ACC112 (cell line): ENCODE results near the gene FAR2.

ENCODE experiments used
- H2AFZ ChIP-seq: fragments of 200-600 bp; sonication (generic); one replicate; pipeline ENCODE4 v1.6.0; 2017; ENCODE audit warnings: antibody characterized with exemption, low read length; ENCODE audit not compliant: unreplicated experiment
- H3K27ac ChIP-seq: fragments of 200-600 bp; sonication (generic); 2 replicates; pipeline ENCODE4 v1.5.1; 2014; ENCODE audit warnings: low read depth, mild to moderate bottlenecking, antibody characterized with exemption, low read length, moderate library complexity
- H3K27me3 ChIP-seq: fragments of 200-600 bp; sonication (generic); 2 replicates; pipeline ENCODE4 v1.6.1; 2014; ENCODE audit warnings: mild to moderate bottlenecking, antibody characterized with exemption, low read length, moderate library complexity, mixed read lengths; ENCODE audit not compliant: insufficient read depth
- H3K36me3 ChIP-seq: fragments of 200-600 bp; sonication (generic); 2 replicates; pipeline ENCODE4 v1.6.1; 2016; ENCODE audit warnings: mild to moderate bottlenecking, antibody characterized with exemption, low read length, moderate library complexity, mixed read lengths; ENCODE audit not compliant: insufficient read depth
- H3K4me1 ChIP-seq: fragments of 200-600 bp; sonication (generic); one replicate; pipeline ENCODE4 v1.6.1; 2016; ENCODE audit warnings: low read length, mixed read lengths; ENCODE audit not compliant: insufficient read depth, unreplicated experiment, control insufficient read depth
- H3K4me3 ChIP-seq: fragments of 200-600 bp; sonication (generic); 2 replicates; pipeline ENCODE4 v1.5.1; 2014; ENCODE audit warnings: mild to moderate bottlenecking, low read depth, low read length
- H3K79me2 ChIP-seq: fragments of 200-600 bp; sonication (generic); one replicate; pipeline ENCODE4 v1.6.0; 2016; ENCODE audit warnings: low read length; ENCODE audit not compliant: control insufficient read depth, unreplicated experiment, insufficient read depth

FAR2 gene

GRCh38 chr12:29223426-29223825, 74.3 kb downstream of the FAR2 start:
- H3K4me3 ChIP-seq = no peak overlapping the region

DNA sequence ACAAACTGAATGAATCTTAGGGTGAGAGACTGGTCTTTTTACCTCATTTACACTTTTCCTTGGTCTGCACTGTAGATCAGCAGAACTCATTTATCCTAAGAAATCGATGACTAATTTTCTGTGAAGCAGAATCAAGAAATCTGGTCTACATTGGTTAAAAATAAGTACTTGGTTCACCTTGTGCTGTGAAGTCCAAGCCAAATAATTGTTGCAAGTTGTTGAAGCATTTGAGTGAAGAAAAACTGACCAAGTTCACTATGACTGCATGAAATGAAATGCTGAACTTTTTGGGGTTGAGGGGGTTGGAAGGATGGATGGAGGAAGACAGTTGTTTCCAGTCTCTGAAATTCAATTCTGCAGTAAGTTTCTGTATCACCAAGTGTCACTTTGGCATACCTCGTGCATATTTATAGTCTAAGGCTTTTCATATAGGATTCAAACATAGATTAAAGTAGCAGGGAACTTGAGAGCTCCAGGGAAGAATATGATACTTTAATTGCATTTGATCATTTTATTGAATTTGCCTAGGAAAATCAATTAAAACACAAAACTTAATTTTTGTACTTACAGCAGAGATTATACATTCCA, 75.0 kb downstream of the FAR2 start:
- H3K79me2 ChIP-seq = no peaks in the 10 kb centered on the region
- H3K4me3 ChIP-seq = no peak overlapping the region
- no peaks in the 10 kb centered on the region for H3K27me3 ChIP-seq
- peaks cover 37% of the 10 kb centered on the region for H3K4me1 ChIP-seq
- no peak overlapping the region for H3K27ac ChIP-seq
- H2AFZ ChIP-seq = no peak overlapping the region
- H3K36me3 ChIP-seq = no peaks in the 10 kb centered on the region

More at GRCh38 chr12:29223426-29223825, 74.3 kb downstream of the FAR2 start:
- Histone ChIP-seq H3K4me1 (peaks cover 32% of the 10 kb centered on the region), H3K79me2 (no peaks in the 10 kb centered on the region), H3K27me3 (no peaks in the 10 kb centered on the region), H2AFZ (no peak overlapping the region), H3K36me3 (no peaks in the 10 kb centered on the region), H3K27ac (no peak overlapping the region)

GRCh38 chr12:29224572-29224971, 75.5 kb downstream of the FAR2 start:
- peaks cover 39% of the 10 kb centered on the region for H3K4me1 ChIP-seq
- no peak overlapping the region for H2AFZ ChIP-seq
- no peak overlapping the region for H3K27ac ChIP-seq
- H3K27me3 ChIP-seq = no peaks in the 10 kb centered on the region
- H3K4me3 ChIP-seq = no peak overlapping the region
- no peaks in the 10 kb centered on the region for H3K36me3 ChIP-seq
- H3K79me2 ChIP-seq = no peaks in the 10 kb centered on the region

GRCh38 chr12:29225834-29226233, 76.8 kb downstream of the FAR2 start:
- Histone ChIP-seq H2AFZ (no peak overlapping the region), H3K36me3 (no peaks in the 10 kb centered on the region), H3K4me1 (peaks cover 39% of the 10 kb centered on the region), H3K4me3 (no peak overlapping the region), H3K27me3 (no peaks in the 10 kb centered on the region), H3K27ac (no peak overlapping the region), H3K79me2 (no peaks in the 10 kb centered on the region)

- H3K79me2 ChIP-seq = no peaks in the 10 kb centered on the region
- no peak overlapping the region for H3K27ac ChIP-seq
- no peak overlapping the region for H3K4me3 ChIP-seq
- H3K27me3 ChIP-seq = no peaks in the 10 kb centered on the region
- H3K4me1 ChIP-seq = peaks cover 39% of the 10 kb centered on the region
- no peaks in the 10 kb centered on the region for H3K36me3 ChIP-seq
- no peak overlapping the region for H2AFZ ChIP-seq
Observed at GRCh38 chr12:29226616-29227015, 77.5 kb downstream of the FAR2 start.

DNA sequence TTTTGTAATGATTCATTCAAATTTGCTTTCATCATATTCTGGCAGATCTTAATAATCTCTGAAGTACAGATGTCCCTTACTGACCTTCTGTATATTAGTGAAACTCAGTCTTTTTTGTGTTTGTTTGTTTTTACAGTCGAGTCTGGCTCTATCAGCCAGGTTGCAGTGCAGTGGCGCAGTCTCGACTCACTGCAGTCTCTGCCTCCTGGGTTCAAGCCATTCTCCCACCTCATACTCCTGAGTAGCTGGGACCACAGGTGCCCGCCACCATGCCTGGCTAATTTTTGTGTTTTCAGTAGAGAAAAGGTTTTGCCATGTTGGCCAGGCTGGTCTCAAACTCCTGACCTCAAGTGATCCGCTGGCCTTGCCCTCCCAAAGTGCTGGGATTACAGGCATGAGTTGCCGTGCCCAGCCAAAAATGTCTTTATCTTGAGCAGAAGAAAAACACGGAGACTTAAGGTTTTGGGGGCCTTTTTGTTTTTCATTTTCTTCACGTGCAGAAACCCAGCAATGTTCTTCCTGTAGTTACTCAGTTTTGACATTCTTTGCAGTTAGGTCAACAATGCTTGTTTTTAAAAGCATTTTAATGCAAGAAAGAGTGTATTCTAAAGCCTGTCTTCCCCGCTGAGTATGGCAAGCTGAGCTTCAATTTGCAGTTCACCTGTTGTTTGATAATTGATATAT, 79.5 kb downstream of the FAR2 start:
- Histone ChIP-seq H3K4me1 (peaks cover 35% of the 10 kb centered on the region), H3K79me2 (no peaks in the 10 kb centered on the region), H3K4me3 (no peak overlapping the region), H2AFZ (no peak overlapping the region), H3K36me3 (no peaks in the 10 kb centered on the region), H3K27ac (no peak overlapping the region), H3K27me3 (no peaks in the 10 kb centered on the region)

GRCh38 chr12:29229158-29229505, 80.1 kb downstream of the FAR2 start:
- Histone ChIP-seq H3K79me2 (no peaks in the 10 kb centered on the region), H3K27me3 (no peaks in the 10 kb centered on the region), H2AFZ (no peak overlapping the region), H3K27ac (no peak overlapping the region), H3K4me3 (no peak overlapping the region), H3K4me1 (peaks cover 30% of the 10 kb centered on the region), H3K36me3 (no peaks in the 10 kb centered on the region)

DNA sequence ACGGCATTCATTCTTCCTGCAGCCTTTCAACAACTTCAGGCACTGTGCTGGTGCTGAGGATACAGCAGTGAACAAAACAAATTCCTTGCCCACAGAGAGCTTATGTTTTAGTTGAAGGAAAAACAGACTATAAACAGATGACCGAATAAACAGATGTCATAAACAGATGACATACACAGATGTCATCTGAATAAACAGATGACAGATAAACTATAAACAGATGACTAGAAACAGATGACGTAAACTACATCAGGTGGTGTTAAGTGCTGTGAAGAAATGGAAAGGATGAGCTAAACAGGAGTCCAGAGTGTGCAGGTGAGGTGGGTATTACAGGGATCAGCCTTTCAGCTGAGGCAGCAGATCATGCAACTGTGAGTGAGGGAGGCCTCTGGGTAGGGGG, 80.9 kb downstream of the FAR2 start:
- peaks cover 25% of the 10 kb centered on the region for H3K4me1 ChIP-seq
- H3K36me3 ChIP-seq = no peaks in the 10 kb centered on the region
- H3K27me3 ChIP-seq = no peaks in the 10 kb centered on the region

DNA sequence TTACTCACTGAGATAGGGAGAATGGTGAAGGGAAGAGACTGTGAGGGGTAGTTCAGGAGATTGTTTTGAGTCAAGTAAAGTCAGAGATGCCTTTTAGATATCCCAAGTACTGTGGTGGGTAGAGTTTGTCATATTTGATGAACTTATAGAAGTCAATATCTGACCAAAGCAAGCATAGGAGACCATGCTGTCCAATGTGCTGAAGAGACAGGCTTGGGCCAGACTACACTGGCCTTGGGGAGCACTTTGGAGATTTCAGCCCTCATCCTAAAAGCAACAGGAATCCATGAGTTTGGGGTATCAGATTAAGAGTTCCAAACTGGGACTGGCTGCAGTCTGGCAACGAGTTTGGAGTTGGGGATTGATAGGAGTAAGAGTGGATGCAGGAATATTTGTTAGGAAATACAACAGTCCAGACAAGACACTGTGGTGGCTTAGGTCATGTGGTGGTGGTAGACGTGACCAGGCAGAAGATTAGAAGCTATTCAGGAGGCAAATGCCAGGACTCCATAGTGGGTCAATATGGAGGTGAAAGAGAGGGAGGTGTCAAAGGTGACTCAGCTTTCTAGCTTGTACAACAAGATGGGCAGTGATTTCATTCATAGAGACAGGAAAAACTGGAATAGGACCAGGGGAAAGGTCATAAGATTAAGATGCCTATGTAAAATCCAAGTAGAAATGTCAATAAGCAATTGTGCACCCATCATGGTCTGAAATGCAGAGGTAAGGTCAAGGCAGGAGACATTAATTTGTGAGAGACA, 81.9 kb downstream of the FAR2 start:
- H3K4me3 ChIP-seq = no peak overlapping the region
- H3K27ac ChIP-seq = no peak overlapping the region
- H3K27me3 ChIP-seq = no peaks in the 10 kb centered on the region
- peaks cover 26% of the 10 kb centered on the region for H3K4me1 ChIP-seq
- H2AFZ ChIP-seq = no peak overlapping the region
- no peaks in the 10 kb centered on the region for H3K36me3 ChIP-seq
- H3K79me2 ChIP-seq = no peaks in the 10 kb centered on the region

More for the DNA sequence above, 80.9 kb downstream of the FAR2 start:
- H3K27ac ChIP-seq = no peak overlapping the region
- no peak overlapping the region for H3K4me3 ChIP-seq
- no peaks in the 10 kb centered on the region for H3K79me2 ChIP-seq
- H2AFZ ChIP-seq = no peak overlapping the region

DNA sequence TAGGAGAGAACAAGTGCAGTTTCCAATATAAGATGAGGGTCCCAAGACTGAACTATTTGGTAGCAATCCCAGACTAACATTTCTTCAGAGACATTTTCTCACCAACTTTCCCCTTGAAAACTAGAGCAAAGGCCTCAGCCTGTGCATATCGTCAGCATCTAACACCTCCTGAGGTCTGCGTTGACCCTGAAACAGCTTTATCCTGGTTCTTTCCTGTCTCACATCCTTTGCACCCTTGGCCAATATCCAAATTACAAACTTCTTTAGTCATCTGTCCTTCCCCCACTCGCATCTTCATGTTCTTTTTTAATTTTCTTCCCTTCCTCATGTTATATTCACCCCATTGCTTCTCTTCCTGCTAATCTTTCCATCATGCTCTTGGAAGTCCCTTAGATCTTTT, 83.0 kb downstream of the FAR2 start:
- H3K4me3 ChIP-seq = no peak overlapping the region
- H3K27ac ChIP-seq = no peak overlapping the region
- H3K79me2 ChIP-seq = no peaks in the 10 kb centered on the region
- H3K27me3 ChIP-seq = no peaks in the 10 kb centered on the region
- no peak overlapping the region for H2AFZ ChIP-seq
- no peaks in the 10 kb centered on the region for H3K36me3 ChIP-seq
- H3K4me1 ChIP-seq = peaks cover 18% of the 10 kb centered on the region

DNA sequence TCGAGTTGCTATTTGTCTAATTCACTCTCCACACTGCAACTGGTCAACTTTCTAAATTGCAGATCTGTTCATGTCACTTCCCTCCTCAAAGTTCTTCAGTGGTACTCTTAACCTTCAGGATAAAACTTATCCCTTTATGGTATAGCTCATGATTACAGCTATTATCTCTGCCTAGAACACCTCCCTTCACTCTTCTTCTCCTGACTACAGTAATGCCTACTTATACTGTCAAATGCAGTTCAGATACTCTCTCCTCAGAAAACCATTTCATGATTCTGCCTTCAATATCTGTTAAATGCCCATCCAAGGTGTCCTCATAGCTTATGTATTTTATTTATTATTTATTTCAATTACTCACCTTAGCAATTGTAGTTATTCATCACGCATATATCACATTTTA, 85.5 kb downstream of the FAR2 start:
- peaks cover 19% of the 10 kb centered on the region for H3K4me1 ChIP-seq

More for the DNA sequence above, 85.5 kb downstream of the FAR2 start:
- Histone ChIP-seq H3K79me2 (no peaks in the 10 kb centered on the region), H3K27me3 (no peaks in the 10 kb centered on the region), H3K4me3 (no peak overlapping the region), H3K27ac (no peak overlapping the region), H2AFZ (no peak overlapping the region), H3K36me3 (no peaks in the 10 kb centered on the region)
